ENCODE measurements around the gene COX5A. TPM values are rescaled to one million over a fixed set of nuclear protein-coding genes. Genes with fewer than 3 reads are reported as not detected.
A peak's percentile ranks its signal among the peaks of the same experiment; 100 is the strongest.
"Not testable (repeated sequence)": the region's sequence is repeated elsewhere in the genome, so short reads cannot be mapped to it uniquely, and the experiment has no call there.

Gene COX5A
- total RNA-seq, 2 donors from 2014 or later = 45.2 to 66.3 TPM

DNA sequence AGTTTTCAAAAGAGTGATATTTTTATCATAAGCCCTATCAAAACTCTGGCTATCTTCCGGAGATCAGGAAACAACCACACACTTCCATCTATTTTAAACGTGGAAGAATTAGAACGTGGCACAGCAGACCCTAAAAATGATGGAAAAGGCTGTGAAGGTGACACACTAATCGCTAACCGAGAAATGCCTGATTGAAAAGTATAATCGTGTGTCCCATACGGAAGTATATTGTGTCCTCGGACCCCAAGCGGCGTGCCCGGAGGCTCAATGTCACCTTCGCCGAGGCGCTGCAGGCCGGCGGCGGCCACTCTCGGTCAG is 642 bp downstream of the COX5A start:
- TF ChIP-seq, protein P1, sequence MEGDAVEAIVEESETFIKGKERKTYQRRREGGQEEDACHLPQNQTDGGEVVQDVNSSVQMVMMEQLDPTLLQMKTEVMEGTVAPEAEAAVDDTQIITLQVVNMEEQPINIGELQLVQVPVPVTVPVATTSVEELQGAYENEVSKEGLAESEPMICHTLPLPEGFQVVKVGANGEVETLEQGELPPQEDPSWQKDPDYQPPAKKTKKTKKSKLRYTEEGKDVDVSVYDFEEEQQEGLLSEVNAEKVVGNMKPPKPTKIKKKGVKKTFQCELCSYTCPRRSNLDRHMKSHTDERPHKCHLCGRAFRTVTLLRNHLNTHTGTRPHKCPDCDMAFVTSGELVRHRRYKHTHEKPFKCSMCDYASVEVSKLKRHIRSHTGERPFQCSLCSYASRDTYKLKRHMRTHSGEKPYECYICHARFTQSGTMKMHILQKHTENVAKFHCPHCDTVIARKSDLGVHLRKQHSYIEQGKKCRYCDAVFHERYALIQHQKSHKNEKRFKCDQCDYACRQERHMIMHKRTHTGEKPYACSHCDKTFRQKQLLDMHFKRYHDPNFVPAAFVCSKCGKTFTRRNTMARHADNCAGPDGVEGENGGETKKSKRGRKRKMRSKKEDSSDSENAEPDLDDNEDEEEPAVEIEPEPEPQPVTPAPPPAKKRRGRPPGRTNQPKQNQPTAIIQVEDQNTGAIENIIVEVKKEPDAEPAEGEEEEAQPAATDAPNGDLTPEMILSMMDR (IDR thresholded peaks at IDR 0.05) = no peak
- Histone ChIP-seq H3K4me1 (ENCODE audit: control insufficient read depth in 1 of 2, low read depth in 2 of 2) (peaks cover 0 to 16% of the 10 kb centered on the region in 2 donors), H3K9me3 (no peaks in the 10 kb centered on the region), H3K27me3 (replicated peaks; ENCODE audit: insufficient read depth) (no peaks in the 10 kb centered on the region), H3K4me3 (peak overlapping the region; percentile 88), H3K36me3 (no peaks in the 10 kb centered on the region), H3K27ac (peak overlapping the region; percentile 87)
- ATAC-seq (ENCODE audit: insufficient number of reproducible peaks, low FRiP score, low read depth) = no peak
- no peak for DNase-seq (ENCODE audit: low spot score)

DNA sequence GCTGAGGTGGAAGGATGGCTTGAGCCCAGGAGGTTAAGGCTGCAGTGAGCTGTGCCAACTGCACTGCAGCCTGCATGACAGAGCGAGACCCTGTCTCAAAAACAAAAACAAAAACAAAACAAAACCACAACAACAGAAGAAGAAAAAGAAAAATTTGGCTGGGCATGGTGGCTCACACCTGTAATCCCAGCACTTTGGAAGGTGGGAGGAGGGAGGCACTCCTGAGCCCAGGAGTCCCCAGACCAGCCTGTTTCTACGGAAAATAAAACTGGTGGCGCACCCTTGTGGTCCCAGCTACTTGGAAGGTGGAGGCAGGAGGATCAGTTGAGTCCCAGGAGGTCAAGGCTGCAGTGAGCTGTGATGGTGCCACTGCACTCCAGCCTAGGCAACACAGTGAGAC is 2.7 kb downstream of the COX5A start:
- H3K4me3 ChIP-seq; H3K27me3 ChIP-seq (replicated peaks; ENCODE audit: insufficient read depth); H3K9me3 ChIP-seq; ATAC-seq (ENCODE audit: insufficient number of reproducible peaks, low FRiP score, low read depth); H3K27ac ChIP-seq; DNase-seq (ENCODE audit: low spot score); H3K36me3 ChIP-seq: not testable (repeated sequence)
- H3K4me1 ChIP-seq (ENCODE audit: control insufficient read depth in 1 of 2, low read depth in 2 of 2) = peaks cover 0 to 16% of the 10 kb centered on the region in 2 donors

DNA sequence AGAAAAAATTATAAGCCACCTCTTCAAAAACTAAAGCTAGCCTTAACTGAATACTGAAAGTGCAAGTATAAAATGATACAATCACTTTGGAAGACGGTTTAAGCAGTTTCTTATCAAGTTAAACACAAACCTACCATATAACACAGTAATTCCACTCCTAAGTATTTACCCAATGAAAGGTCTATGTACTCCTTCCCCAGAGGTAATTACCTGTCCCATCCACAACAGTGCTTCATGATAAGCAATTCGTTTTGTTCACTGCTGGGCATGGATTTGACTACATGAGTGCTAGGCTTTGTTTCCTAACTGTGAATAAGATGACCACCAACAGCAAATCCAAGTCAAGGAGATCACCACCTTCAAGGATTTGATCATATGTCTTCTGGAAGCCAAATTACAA is 4.3 kb downstream of the COX5A start:
- no peak for DNase-seq (ENCODE audit: low spot score)

DNA sequence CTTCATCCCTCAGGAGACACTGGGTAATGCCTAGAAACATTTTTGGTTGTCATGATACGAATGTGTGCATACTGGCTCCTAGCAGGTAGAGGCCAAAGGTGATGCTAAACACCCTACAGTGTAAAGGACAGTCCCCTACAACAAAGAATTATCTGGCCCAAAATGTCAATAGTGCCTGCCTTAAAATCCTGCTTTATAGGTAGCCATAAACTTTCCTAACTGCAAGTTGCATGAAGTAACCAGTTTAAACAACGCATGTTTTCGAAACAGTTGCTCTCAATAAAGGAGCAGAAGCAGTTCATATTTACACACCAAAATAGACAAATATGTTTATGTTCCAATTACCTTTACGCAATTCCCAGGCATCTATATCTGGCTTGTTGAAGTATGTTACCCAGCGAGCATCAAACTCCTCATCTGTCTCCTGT is 9.1 kb downstream of the COX5A start:
- Histone ChIP-seq H3K36me3 (peaks cover 11% of the 10 kb centered on the region), H3K27ac (no peak overlapping the region), H3K4me1 (ENCODE audit: control insufficient read depth in 1 of 2, low read depth in 2 of 2) (no peaks in the 10 kb centered on the region), H3K9me3 (no peaks in the 10 kb centered on the region), H3K27me3 (replicated peaks; ENCODE audit: insufficient read depth) (no peaks in the 10 kb centered on the region), H3K4me3 (no peak overlapping the region)
- TF ChIP-seq, protein P1 (IDR thresholded peaks at IDR 0.05) = no peak
- ATAC-seq (ENCODE audit: insufficient number of reproducible peaks, low FRiP score, low read depth) = no peak
- DNase-seq (ENCODE audit: low spot score) = no peak

More for the DNA sequence above, 4.3 kb downstream of the COX5A start:
- TF ChIP-seq, protein P1 (IDR thresholded peaks at IDR 0.05) = no peak
- Histone ChIP-seq H3K27me3 (replicated peaks; ENCODE audit: insufficient read depth) (no peaks in the 10 kb centered on the region), H3K9me3 (no peaks in the 10 kb centered on the region), H3K4me3 (no peak overlapping the region), H3K36me3 (peaks cover 9% of the 10 kb centered on the region), H3K4me1 (ENCODE audit: control insufficient read depth in 1 of 2, low read depth in 2 of 2) (peaks cover 0 to 16% of the 10 kb centered on the region in 2 donors), H3K27ac (no peak overlapping the region)
- ATAC-seq (ENCODE audit: insufficient number of reproducible peaks, low FRiP score, low read depth) = no peak

DNA sequence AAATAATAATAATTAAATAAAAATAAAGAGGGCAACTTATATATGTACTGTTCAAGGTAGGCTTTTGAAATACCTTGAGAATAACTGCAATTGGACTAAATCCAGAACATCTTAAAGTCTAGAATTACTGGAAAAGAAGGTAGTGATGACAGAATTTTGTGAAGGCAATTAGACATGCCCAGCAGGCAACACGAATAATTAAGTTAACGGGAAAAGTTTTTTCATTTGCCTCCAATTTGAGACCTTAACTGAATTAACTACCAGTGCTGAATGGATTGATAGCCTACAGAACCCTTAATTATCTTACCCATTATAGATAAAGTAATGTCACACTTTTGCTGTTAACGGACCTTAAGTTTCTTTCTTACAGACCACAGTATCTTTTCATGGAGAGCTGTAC is 13.3 kb downstream of the COX5A start:
- no peaks in the 10 kb centered on the region for H3K27me3 ChIP-seq (replicated peaks; ENCODE audit: insufficient read depth)
- H3K36me3 ChIP-seq = peaks cover 31% of the 10 kb centered on the region
- no peaks in the 10 kb centered on the region for H3K4me1 ChIP-seq (ENCODE audit: control insufficient read depth in 1 of 2, low read depth in 2 of 2)
- H3K27ac ChIP-seq = no peak overlapping the region
- no peak overlapping the region for H3K4me3 ChIP-seq
- no peaks in the 10 kb centered on the region for H3K9me3 ChIP-seq
- no peak for ATAC-seq (ENCODE audit: insufficient number of reproducible peaks, low FRiP score, low read depth)
- no peak for DNase-seq (ENCODE audit: low spot score)
- TF ChIP-seq, protein P1 (IDR thresholded peaks at IDR 0.05) = no peak

DNA sequence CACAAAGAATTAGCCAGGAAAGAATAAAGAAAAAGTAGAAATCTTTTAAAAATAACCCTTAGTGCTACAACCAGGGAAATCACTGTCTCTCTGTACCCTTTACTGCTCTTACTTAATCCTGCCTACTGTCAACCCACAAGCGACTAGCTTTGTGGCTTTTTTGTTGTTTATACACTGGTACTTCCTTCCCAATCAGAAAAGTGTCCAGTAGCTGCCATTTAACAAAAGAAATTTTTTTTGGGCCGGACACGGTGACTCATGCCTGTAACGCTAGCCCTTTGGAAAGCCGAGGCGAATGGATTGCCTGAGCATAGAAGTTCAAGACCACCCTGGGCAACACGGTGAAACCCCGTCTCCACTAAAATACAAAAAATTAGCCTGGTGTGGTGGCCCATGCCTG is 17.4 kb downstream of the COX5A start:
- Histone ChIP-seq H3K36me3 (peaks cover 37% of the 10 kb centered on the region), H3K4me1 (ENCODE audit: control insufficient read depth in 1 of 2, low read depth in 2 of 2) (no peaks in the 10 kb centered on the region), H3K4me3 (no peak overlapping the region), H3K27ac (no peak overlapping the region), H3K27me3 (replicated peaks; ENCODE audit: insufficient read depth) (no peaks in the 10 kb centered on the region), H3K9me3 (no peaks in the 10 kb centered on the region)
- TF ChIP-seq, protein P1 (IDR thresholded peaks at IDR 0.05) = no peak
- DNase-seq (ENCODE audit: low spot score) (no peak), ATAC-seq (ENCODE audit: insufficient number of reproducible peaks, low FRiP score, low read depth) (no peak)

Measured in thoracic aorta (tissue), 2 donors.